Hepatocyte (in vitro differentiated cells): ENCODE results near the gene FNIP2.

ENCODE experiments used
- EZH2 ChIP-seq: fragments of 200-600 bp; sonication (generic); IDR thresholded peaks from 2 replicates; pipeline ENCODE4 v1.6.1; 2016; ENCODE audit warnings: antibody characterized with exemption, mild to moderate bottlenecking, borderline replicate concordance
- TF ChIP-seq, protein P1 (sequence below): fragments of 200-600 bp; sonication (generic); IDR thresholded peaks from 2 replicates; pipeline ENCODE4 v1.5.1; 2016; ENCODE audit warnings: antibody characterized with exemption, mild to moderate bottlenecking; ENCODE audit not compliant: poor library complexity

- TF ChIP-seq, protein P1, sequence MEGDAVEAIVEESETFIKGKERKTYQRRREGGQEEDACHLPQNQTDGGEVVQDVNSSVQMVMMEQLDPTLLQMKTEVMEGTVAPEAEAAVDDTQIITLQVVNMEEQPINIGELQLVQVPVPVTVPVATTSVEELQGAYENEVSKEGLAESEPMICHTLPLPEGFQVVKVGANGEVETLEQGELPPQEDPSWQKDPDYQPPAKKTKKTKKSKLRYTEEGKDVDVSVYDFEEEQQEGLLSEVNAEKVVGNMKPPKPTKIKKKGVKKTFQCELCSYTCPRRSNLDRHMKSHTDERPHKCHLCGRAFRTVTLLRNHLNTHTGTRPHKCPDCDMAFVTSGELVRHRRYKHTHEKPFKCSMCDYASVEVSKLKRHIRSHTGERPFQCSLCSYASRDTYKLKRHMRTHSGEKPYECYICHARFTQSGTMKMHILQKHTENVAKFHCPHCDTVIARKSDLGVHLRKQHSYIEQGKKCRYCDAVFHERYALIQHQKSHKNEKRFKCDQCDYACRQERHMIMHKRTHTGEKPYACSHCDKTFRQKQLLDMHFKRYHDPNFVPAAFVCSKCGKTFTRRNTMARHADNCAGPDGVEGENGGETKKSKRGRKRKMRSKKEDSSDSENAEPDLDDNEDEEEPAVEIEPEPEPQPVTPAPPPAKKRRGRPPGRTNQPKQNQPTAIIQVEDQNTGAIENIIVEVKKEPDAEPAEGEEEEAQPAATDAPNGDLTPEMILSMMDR: no peak
- no peak for TF ChIP-seq EZH2
Observed at GRCh38 chr4:158789853-158790252, 21.0 kb downstream of the FNIP2 start.
